Panc1 (cell line): ENCODE data around the gene ARHGAP32. TPM values are rescaled to one million over a fixed set of nuclear protein-coding genes. Genes with fewer than 3 reads are reported as not detected.

ENCODE experiments used
- ATAC-seq: fragments of 200-7000 bp; cut with Tn5 transposase; 2 replicates; pipeline ENCODE4 v1.9.1; 2020; ENCODE audit warnings: mild to moderate bottlenecking, moderate library complexity
- BruUV-seq: library from RNA; stranded (reverse); fragments of 400-500 nt; replicated peaks from 2 replicates; lab custom pipeline; 2021; lab: Mats Ljungman, UMichigan
- CTCF ChIA-PET: fragments of 300-600 bp; sonication (Branson Sonifier 250); formaldehyde crosslinking; loops from one replicate; lab custom pipeline; 2022; ENCODE audit warnings: antibody characterized with exemption; lab: Charles Lee
- POLR2A ChIA-PET: fragments of 300-600 bp; sonication (Branson Sonifier 250); formaldehyde crosslinking; loops from one replicate; lab custom pipeline; 2022; ENCODE audit warnings: antibody characterized with exemption; lab: Charles Lee
- DNase-seq: peaks from one replicate; pipeline ENCODE4 v3.0.0-alpha.2; 2010; ENCODE audit warnings: low read depth, low spot score
- H3K27ac ChIP-seq: 2 replicates; pipeline ENCODE4 v1.5.1; 2011; ENCODE audit warnings: mild to moderate bottlenecking, low read length, inconsistent platforms
- H3K27me3 ChIP-seq: fragments of 200-500 bp; sonication (Bioruptor generic); 2 replicates; pipeline ENCODE4 v1.6.0; 2014; ENCODE audit warnings: low read length, inconsistent platforms; ENCODE audit not compliant: control insufficient read depth, insufficient read depth
- H3K36me3 ChIP-seq: fragments of 200-500 bp; sonication (Bioruptor generic); 2 replicates; pipeline ENCODE4 v1.5.1; 2014; ENCODE audit warnings: inconsistent platforms, mild to moderate bottlenecking, low read length, moderate library complexity; ENCODE audit not compliant: control insufficient read depth, insufficient read depth
- H3K4me1 ChIP-seq: 2 replicates; pipeline ENCODE4 v1.5.1; 2011; ENCODE audit warnings: inconsistent platforms, mild to moderate bottlenecking, low read length, moderate library complexity; ENCODE audit not compliant: control insufficient read depth, insufficient read depth
- H3K4me3 ChIP-seq, 2 experiments: 2 replicates each; pipeline ENCODE4 v1.5.1; 2011 to 2012; ENCODE audit warnings: low read depth in 2 of 2, low read length in 2 of 2, mild to moderate bottlenecking in 2 of 2, inconsistent platforms in 1 of 2, moderate library complexity in 1 of 2
- H3K9me3 ChIP-seq: fragments of 200-500 bp; sonication (Bioruptor generic); 2 replicates; pipeline ENCODE4 v1.5.1; 2014; ENCODE audit warnings: low read depth, mild to moderate bottlenecking, inconsistent platforms, low read length, moderate library complexity; ENCODE audit not compliant: control insufficient read depth, insufficient read depth
- CTCF ChIP-seq: fragments of 450-650 bp; IDR thresholded peaks from 2 replicates; pipeline ENCODE4 v1.5.1; 2017; ENCODE audit warnings: mild to moderate bottlenecking
- POLR2AphosphoS5 ChIP-seq: IDR thresholded peaks from 2 replicates; pipeline ENCODE4 v1.6.1; 2012; ENCODE audit warnings: mild to moderate bottlenecking, low read depth, low read length, moderate library complexity
- SIN3A ChIP-seq: IDR thresholded peaks from 2 replicates; pipeline ENCODE4 v1.6.1; 2012; ENCODE audit warnings: low read depth, mild to moderate bottlenecking, low read length, moderate library complexity, borderline replicate concordance; ENCODE audit not compliant: insufficient read depth
- TCF7L2 ChIP-seq: IDR thresholded peaks from 2 replicates; pipeline ENCODE4 v1.6.1; 2011; ENCODE audit warnings: mild to moderate bottlenecking, low read depth, low read length, inconsistent platforms
- in situ Hi-C: cut with HindIII; loops from 2 replicates; pipeline ENCODE4 v1.10.0; 2016; ENCODE audit warnings: low sequenced_read_pairs, low pct_unique_long_range_greater_than_20kb
- intact Hi-C: fragments of 100-400 bp; cut with micrococcal nuclease; formaldehyde crosslinking; loops from one replicate; pipeline ENCODE4 v1.10.0; 2022; ENCODE audit not compliant: unreplicated experiment
- total RNA-seq: library from RNA; stranded (reverse); gene quantifications from one replicate; pipeline ENCODE4 v1.2.1, GENCODE V29; 2021; ENCODE audit not compliant: unreplicated experiment
- TF ChIP-seq, protein P1 (sequence below), 2 experiments: IDR thresholded peaks; 2 replicates each; pipeline ENCODE4 v1.6.1; 2011 to 2012; ENCODE audit warnings: low read depth in 2 of 2, control low read depth in 1 of 2, low read length in 1 of 2, mild to moderate bottlenecking in 1 of 2, moderate library complexity in 1 of 2; ENCODE audit not compliant: insufficient read depth in 1 of 2

Gene ARHGAP32
- total RNA-seq, 1 experiment from 2014 or later = 44.6 TPM

DNA sequence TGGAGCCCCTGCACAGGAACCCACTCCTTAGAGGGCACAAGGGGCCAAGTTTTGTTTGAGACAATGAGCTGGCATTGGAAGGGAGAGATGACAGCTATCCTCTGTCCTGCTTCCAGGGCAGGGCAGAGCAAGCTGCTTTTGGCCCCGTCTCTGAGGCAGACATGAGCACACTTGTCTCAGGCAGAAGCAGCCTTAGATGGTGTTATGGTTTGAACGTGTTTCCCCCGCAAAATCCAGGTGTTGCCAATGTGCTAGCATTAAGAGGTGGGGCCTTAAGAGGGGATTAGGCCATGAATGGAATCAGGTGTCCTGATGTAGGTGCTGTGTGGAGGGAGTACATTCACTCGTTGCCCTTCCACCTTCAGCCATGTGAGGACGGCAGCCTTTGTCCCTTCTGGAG is 252.0 kb downstream of the ARHGAP32 start:
- no peak overlapping the region for H3K27ac ChIP-seq
- intact Hi-C loops (no loop called here), in situ Hi-C loops (no loop called here)
- DNase-seq (no peak), ATAC-seq (no peak)
- H3K9me3 ChIP-seq = no peaks in the 10 kb centered on the region
- TF ChIP-seq SIN3A (no peak), POLR2AphosphoS5 (no peak), CTCF (no peak), TCF7L2 (no peak)
- TF ChIP-seq, protein P1, sequence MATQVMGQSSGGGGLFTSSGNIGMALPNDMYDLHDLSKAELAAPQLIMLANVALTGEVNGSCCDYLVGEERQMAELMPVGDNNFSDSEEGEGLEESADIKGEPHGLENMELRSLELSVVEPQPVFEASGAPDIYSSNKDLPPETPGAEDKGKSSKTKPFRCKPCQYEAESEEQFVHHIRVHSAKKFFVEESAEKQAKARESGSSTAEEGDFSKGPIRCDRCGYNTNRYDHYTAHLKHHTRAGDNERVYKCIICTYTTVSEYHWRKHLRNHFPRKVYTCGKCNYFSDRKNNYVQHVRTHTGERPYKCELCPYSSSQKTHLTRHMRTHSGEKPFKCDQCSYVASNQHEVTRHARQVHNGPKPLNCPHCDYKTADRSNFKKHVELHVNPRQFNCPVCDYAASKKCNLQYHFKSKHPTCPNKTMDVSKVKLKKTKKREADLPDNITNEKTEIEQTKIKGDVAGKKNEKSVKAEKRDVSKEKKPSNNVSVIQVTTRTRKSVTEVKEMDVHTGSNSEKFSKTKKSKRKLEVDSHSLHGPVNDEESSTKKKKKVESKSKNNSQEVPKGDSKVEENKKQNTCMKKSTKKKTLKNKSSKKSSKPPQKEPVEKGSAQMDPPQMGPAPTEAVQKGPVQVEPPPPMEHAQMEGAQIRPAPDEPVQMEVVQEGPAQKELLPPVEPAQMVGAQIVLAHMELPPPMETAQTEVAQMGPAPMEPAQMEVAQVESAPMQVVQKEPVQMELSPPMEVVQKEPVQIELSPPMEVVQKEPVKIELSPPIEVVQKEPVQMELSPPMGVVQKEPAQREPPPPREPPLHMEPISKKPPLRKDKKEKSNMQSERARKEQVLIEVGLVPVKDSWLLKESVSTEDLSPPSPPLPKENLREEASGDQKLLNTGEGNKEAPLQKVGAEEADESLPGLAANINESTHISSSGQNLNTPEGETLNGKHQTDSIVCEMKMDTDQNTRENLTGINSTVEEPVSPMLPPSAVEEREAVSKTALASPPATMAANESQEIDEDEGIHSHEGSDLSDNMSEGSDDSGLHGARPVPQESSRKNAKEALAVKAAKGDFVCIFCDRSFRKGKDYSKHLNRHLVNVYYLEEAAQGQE (IDR thresholded peaks at IDR 0.05; ENCODE audit: insufficient read depth in 1 of 2, low read depth in 2 of 2, low read length in 1 of 2) = no peak
- CTCF ChIA-PET = no interaction called here
- no peaks in the 10 kb centered on the region for H3K4me1 ChIP-seq
- H3K36me3 ChIP-seq = no peaks in the 10 kb centered on the region
- no TSS peak for BruUV-seq
- H3K4me3 ChIP-seq = no peak overlapping the region
- H3K27me3 ChIP-seq = no peaks in the 10 kb centered on the region
- POLR2A ChIA-PET = no interaction called here

DNA sequence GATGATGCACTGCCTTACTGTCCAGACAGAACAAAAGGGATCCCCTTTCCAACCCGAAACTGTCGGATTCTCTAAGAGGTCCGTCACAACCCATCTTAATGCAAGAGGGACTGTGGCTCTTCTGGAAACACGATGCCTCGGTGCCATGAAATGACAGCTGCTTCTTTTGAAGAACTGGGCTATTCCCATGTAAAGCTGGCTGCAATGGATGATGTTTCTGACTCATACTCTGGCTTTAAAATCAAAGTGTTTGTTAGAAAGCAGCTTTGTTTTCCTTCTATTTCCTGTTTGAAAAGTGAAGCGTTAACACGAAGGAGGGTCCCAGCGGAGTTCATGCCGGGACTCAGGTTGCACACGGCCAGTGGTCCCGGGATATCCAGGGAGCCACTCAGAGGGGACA is 252.5 kb downstream of the ARHGAP32 start:
- H3K36me3 ChIP-seq = no peaks in the 10 kb centered on the region
- TF ChIP-seq POLR2AphosphoS5 (no peak), SIN3A (no peak), CTCF (no peak), TCF7L2 (no peak)
- TF ChIP-seq, protein P1 (IDR thresholded peaks at IDR 0.05; ENCODE audit: insufficient read depth in 1 of 2, low read depth in 2 of 2, low read length in 1 of 2) = no peak
- no peak overlapping the region for H3K27ac ChIP-seq
- no peaks in the 10 kb centered on the region for H3K4me1 ChIP-seq
- intact Hi-C loops (no loop called here), in situ Hi-C loops (no loop called here)
- CTCF ChIA-PET = no interaction called here
- BruUV-seq = no TSS peak
- no peaks in the 10 kb centered on the region for H3K27me3 ChIP-seq
- ATAC-seq = no peak
- POLR2A ChIA-PET = no interaction called here
- no peaks in the 10 kb centered on the region for H3K9me3 ChIP-seq
- H3K4me3 ChIP-seq = no peak overlapping the region
- DNase-seq = no peak
